ENCODE measurements around the gene RIMS4.

RIMS4 gene

GRCh38 chr20:44795836-44796235 lies 14.5 kb downstream of the RIMS4 start:
- H3K27ac ChIP-seq = no peak overlapping the region
- TF ChIP-seq, protein P1, sequence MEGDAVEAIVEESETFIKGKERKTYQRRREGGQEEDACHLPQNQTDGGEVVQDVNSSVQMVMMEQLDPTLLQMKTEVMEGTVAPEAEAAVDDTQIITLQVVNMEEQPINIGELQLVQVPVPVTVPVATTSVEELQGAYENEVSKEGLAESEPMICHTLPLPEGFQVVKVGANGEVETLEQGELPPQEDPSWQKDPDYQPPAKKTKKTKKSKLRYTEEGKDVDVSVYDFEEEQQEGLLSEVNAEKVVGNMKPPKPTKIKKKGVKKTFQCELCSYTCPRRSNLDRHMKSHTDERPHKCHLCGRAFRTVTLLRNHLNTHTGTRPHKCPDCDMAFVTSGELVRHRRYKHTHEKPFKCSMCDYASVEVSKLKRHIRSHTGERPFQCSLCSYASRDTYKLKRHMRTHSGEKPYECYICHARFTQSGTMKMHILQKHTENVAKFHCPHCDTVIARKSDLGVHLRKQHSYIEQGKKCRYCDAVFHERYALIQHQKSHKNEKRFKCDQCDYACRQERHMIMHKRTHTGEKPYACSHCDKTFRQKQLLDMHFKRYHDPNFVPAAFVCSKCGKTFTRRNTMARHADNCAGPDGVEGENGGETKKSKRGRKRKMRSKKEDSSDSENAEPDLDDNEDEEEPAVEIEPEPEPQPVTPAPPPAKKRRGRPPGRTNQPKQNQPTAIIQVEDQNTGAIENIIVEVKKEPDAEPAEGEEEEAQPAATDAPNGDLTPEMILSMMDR (conservative IDR thresholded peaks at IDR 0.05) = no peak

DNA sequence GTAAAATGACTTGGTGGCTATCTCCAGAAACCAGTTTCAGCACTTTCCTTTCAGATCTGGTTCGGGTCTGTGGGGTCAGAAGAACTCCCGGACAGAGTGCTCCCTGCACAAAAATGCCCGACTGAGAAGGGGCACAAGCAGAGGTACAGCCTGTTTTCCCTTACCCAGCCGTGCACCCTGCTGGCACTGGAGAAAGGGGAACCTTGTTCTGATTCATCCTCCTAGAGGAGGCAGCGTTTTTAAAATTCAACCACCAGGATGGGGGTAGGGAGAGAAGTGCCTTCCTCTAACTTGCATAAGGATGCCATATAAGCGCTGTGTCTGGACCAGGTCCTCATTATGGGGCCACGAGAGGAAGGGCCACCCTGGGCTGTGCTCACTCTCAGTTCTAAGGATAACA lies 17.6 kb downstream of the RIMS4 start:
- no peak overlapping the region for H3K27ac ChIP-seq
- TF ChIP-seq, protein P1 (conservative IDR thresholded peaks at IDR 0.05) = no peak

DNA sequence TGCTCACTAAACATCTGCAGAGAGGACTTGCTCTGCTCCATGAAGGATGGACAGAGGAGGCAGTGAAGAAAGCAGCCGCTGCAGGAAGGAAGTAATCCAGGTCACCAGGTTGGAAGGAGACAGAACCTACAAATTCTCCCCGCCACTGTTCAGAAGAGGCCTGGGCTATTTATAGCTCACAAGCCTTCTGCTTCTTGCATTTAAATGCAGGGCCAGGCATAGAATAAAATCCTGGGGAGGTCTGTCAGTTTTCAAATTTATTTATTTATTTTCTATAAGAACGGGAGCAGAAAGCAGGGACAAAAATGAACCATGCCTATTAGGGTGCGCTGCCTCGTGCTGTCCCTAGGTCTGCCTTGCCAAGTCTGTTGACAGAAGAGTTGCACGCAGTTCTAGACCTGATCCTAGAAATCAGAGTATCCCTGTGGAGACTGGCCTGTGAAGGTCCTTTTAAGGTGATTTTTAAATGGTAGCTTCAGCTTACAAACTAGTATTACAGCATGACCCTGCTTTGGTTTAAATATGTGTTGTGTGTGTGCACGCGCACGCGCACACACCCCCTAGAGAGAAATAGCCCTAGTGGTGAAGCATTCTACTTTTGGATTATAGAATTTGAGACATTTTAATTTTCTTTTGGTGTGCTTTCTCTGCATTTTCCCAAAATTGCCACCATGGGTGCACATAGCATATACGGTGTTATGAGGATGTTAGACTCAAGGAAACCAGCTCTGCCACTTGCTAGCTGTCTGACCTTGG lies 19.5 kb downstream of the RIMS4 start:
- TF ChIP-seq, protein P1 (conservative IDR thresholded peaks at IDR 0.05) = no peak
- no peak overlapping the region for H3K27ac ChIP-seq

- TF ChIP-seq, protein P1 (conservative IDR thresholded peaks at IDR 0.05) = no peak
Observed at GRCh38 chr20:44788706-44789456, 21.5 kb downstream of the RIMS4 start.

GRCh38 chr20:44787299-44787698 lies 23.0 kb downstream of the RIMS4 start:
- TF ChIP-seq, protein P1 (conservative IDR thresholded peaks at IDR 0.05) = no peak

More at GRCh38 chr20:44788706-44789456, 21.5 kb downstream of the RIMS4 start:
- no peak overlapping the region for H3K27ac ChIP-seq

DNA sequence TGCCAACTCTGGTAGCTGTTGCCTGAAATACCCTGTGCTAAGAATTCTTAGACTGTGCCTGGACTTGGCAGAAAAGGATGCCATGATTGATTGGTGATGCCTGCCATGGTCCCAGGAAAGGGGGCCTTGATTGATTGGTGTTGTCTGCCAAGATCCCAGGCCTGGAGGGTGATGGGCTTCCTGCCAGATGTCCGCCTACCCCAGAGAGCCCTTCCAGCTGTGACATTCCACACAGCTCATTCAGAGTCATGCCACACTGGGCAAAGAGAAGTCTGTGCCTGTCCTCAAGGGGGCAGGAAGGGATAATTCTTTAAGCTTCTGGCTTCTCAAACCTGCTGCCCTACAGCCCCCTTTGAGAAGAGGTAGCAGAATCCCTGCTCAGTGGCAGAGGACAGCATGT lies 24.6 kb downstream of the RIMS4 start:
- TF ChIP-seq, protein P1 (conservative IDR thresholded peaks at IDR 0.05) = peak; percentile 39; the same call in 1 of the 2 replicates
- H3K27ac ChIP-seq = no peak overlapping the region

More at GRCh38 chr20:44787299-44787698, 23.0 kb downstream of the RIMS4 start:
- no peak overlapping the region for H3K27ac ChIP-seq

DNA sequence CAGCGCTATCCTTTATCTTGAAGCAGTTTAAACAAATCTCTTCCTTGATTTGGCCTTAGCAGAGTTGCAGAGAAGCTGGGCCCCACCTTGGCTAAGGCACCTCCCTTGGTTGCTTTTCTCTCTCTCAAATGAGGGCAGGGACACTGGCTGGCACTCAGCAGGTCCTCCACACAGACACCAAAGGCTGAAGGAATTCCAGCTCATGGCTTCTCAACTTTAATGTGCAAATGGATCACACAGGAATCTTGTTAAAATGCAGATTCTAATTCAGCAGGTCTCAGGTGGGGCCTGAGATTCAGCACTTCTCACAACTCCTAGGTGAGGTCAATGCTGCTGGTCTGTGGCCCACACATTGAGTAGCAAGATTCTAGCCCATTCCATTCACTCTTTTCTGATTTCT lies 25.7 kb downstream of the RIMS4 start:
- no peak overlapping the region for H3K27ac ChIP-seq
- TF ChIP-seq, protein P1 (conservative IDR thresholded peaks at IDR 0.05) = no peak

All from VCaP (cell line).